LNCaP clone FGC (cell line): ENCODE results near the gene HOXB8.

ENCODE experiments used
- DNase-seq: peaks from one replicate; pipeline ENCODE4 v3.0.0-alpha.2; 2011; ENCODE audit warnings: low read depth
- H3K4me3 ChIP-seq: 2 replicates; pipeline ENCODE4 v1.5.1; 2011; ENCODE audit warnings: mild to moderate bottlenecking, low read depth, low read length, control low read depth
- CTCF ChIP-seq: IDR thresholded peaks from 2 replicates; pipeline ENCODE4 v1.5.1; 2012; ENCODE audit warnings: mild to moderate bottlenecking; ENCODE audit not compliant: control insufficient read depth, insufficient read depth; ENCODE audit errors: extremely low read depth

The HOXB8 gene

GRCh38 chr17:48611681-48612455, 3.2 kb downstream of the HOXB8 start:
- no peak for TF ChIP-seq CTCF
- DNase-seq, result no peak
- no peak overlapping the region for H3K4me3 ChIP-seq

GRCh38 chr17:48611213-48611612, 3.9 kb downstream of the HOXB8 start:
- no peak for TF ChIP-seq CTCF
- no peak overlapping the region for H3K4me3 ChIP-seq
- DNase-seq, result no peak

GRCh38 chr17:48610282-48611211, 4.5 kb downstream of the HOXB8 start, which contains the start of gene HOXB7:
Gene HOXB7 (minus strand): TSS chr17:48611017. CDS start chr17:48610918, 99 bp downstream.
- DNase-seq, result no peak
- H3K4me3 ChIP-seq, result peak within 1 kb of the TSS; percentile 48
- no peak for TF ChIP-seq CTCF

- no peak overlapping the region for H3K4me3 ChIP-seq
- DNase-seq, result no peak
- no peak for TF ChIP-seq CTCF
Measured at GRCh38 chr17:48609759-48610281, 5.3 kb downstream of the HOXB8 start.

- DNase-seq, result no peak
- TF ChIP-seq CTCF, result no peak
- no peak overlapping the region for H3K4me3 ChIP-seq
Measured at GRCh38 chr17:48609033-48609432, 6.1 kb downstream of the HOXB8 start.

- H3K4me3 ChIP-seq, result no peak overlapping the region
- no peak for TF ChIP-seq CTCF
Measured at GRCh38 chr17:48608494-48608834, 6.6 kb downstream of the HOXB8 start.

More at GRCh38 chr17:48608494-48608834, 6.6 kb downstream of the HOXB8 start:
- no peak for DNase-seq
